ENCODE data around the gene WDCP. TPM values are rescaled to one million over a fixed set of nuclear protein-coding genes. Genes with fewer than 3 reads are reported as not detected.
A peak's percentile ranks its signal among the peaks of the same experiment; 100 is the strongest.

WDCP gene
- total RNA-seq, 1 donor from 2014 or later: 25.9 TPM

DNA sequence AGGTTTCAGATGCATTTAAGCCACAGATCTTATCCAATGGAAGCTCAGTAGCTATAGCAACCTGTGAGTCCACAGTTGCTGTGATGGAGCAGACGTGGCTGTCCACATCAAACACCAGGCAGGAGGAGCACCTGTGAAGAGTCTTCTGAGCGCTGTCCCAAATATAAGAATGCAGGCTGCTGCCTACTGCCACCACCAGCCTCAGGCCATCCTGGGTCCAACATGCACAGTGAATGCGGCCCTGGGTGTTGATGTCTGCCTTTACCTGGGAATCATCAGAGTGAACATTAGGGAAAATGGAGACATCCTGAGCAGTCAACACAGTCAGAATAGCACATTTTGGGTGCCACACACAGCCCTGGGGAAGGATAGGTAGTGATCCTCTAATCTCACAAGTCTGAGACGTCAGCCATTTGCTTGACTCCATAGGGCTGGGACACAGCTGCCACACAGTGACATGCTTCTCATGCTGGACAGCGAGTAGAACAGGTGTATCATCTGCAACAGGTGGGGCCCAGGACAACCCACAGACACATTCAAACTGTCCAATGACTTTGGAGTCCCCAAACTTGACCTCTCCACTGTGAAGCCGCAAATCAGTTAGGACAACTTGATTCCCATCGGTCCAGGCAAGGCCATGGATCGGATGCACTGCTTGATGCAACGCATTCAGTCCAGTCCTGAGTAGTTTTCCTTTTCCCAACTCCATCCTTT lies 8.2 kb downstream of the WDCP start:
- Histone ChIP-seq H3K36me3 (peaks cover 5% of the 10 kb centered on the region), H2AFZ (replicated peaks) (no peak overlapping the region), H3K4me2 (no peak overlapping the region), H3K4me3 (no peak overlapping the region), H4K20me1 (ENCODE audit: low read depth) (peaks cover 5% of the 10 kb centered on the region), H3K27me3 (no peaks in the 10 kb centered on the region), H3K4me1 (no peaks in the 10 kb centered on the region), H3K79me2 (ENCODE audit: low read depth) (peaks cover 49% of the 10 kb centered on the region), H3F3A (ENCODE audit: low read depth) (no peaks in the 10 kb centered on the region), H3K9ac (no peak overlapping the region), H3K27ac (no peak overlapping the region), H3K9me3 (ENCODE audit: low read depth) (no peaks in the 10 kb centered on the region)
- Mint-ChIP-seq H3K27ac (no peak overlapping the region), H3K27me3 (ENCODE audit: insufficient read depth, low read depth) (peaks cover 4% of the 10 kb centered on the region), H3K4me1 (peaks cover 4% of the 10 kb centered on the region), H3K9me3 (no peaks in the 10 kb centered on the region), H3K4me3 (no peak overlapping the region), H3K36me3 (peaks cover 19% of the 10 kb centered on the region)
- TF ChIP-seq, protein P1, sequence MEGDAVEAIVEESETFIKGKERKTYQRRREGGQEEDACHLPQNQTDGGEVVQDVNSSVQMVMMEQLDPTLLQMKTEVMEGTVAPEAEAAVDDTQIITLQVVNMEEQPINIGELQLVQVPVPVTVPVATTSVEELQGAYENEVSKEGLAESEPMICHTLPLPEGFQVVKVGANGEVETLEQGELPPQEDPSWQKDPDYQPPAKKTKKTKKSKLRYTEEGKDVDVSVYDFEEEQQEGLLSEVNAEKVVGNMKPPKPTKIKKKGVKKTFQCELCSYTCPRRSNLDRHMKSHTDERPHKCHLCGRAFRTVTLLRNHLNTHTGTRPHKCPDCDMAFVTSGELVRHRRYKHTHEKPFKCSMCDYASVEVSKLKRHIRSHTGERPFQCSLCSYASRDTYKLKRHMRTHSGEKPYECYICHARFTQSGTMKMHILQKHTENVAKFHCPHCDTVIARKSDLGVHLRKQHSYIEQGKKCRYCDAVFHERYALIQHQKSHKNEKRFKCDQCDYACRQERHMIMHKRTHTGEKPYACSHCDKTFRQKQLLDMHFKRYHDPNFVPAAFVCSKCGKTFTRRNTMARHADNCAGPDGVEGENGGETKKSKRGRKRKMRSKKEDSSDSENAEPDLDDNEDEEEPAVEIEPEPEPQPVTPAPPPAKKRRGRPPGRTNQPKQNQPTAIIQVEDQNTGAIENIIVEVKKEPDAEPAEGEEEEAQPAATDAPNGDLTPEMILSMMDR (IDR thresholded peaks at IDR 0.05): no peak
- no peak for TF ChIP-seq EZH2phosphoT487 (IDR thresholded peaks at IDR 0.05)
- TF ChIP-seq EZH2 (IDR thresholded peaks at IDR 0.05): no peak
- no peak for DNase-seq (ENCODE audit: low spot score)

DNA sequence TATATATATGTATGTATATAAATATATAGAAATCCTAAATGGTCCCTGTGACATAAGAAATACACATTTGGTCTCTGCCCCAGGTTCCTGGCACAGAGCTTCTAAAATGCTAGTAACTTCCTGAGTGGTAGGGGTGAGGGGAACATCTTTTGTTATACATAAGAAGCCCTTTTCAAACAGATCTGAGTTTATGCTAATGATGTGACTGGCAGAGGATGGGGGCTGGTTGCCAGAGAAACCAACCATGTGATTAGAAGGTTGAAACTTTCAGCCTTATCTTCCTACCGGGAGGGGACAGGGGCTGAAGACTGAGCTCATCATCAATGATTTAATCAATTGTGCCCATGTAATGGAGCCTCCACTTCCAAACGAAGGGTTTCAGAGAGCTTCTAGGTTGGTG lies 21.0 kb downstream of the WDCP start:
- Histone ChIP-seq H3K9ac (no peak overlapping the region), H3K4me3 (no peak overlapping the region), H3K27me3 (no peaks in the 10 kb centered on the region), H3K4me1 (peaks cover 15% of the 10 kb centered on the region), H3F3A (ENCODE audit: low read depth) (no peaks in the 10 kb centered on the region), H3K79me2 (ENCODE audit: low read depth) (no peaks in the 10 kb centered on the region), H4K20me1 (ENCODE audit: low read depth) (no peaks in the 10 kb centered on the region), H3K9me3 (ENCODE audit: low read depth) (no peaks in the 10 kb centered on the region), H3K4me2 (peak overlapping the region; percentile 22), H3K36me3 (no peaks in the 10 kb centered on the region), H3K27ac (peak overlapping the region; percentile 21), H2AFZ (replicated peaks) (no peak overlapping the region)
- no peaks in the 10 kb centered on the region for H3K9me3 Mint-ChIP-seq
- peaks cover 15% of the 10 kb centered on the region for H3K4me1 Mint-ChIP-seq
- no peak for DNase-seq (ENCODE audit: low spot score)
- H3K27me3 Mint-ChIP-seq (ENCODE audit: insufficient read depth, low read depth): peaks cover 2% of the 10 kb centered on the region
- H3K27ac Mint-ChIP-seq: peak overlapping the region; percentile 96
- peak overlapping the region; percentile 67 for H3K4me3 Mint-ChIP-seq
- H3K36me3 Mint-ChIP-seq: peaks cover 40% of the 10 kb centered on the region
- TF ChIP-seq, protein P1 (IDR thresholded peaks at IDR 0.05): no peak
- TF ChIP-seq EZH2 (IDR thresholded peaks at IDR 0.05) (no peak), EZH2phosphoT487 (IDR thresholded peaks at IDR 0.05) (no peak)

DNA sequence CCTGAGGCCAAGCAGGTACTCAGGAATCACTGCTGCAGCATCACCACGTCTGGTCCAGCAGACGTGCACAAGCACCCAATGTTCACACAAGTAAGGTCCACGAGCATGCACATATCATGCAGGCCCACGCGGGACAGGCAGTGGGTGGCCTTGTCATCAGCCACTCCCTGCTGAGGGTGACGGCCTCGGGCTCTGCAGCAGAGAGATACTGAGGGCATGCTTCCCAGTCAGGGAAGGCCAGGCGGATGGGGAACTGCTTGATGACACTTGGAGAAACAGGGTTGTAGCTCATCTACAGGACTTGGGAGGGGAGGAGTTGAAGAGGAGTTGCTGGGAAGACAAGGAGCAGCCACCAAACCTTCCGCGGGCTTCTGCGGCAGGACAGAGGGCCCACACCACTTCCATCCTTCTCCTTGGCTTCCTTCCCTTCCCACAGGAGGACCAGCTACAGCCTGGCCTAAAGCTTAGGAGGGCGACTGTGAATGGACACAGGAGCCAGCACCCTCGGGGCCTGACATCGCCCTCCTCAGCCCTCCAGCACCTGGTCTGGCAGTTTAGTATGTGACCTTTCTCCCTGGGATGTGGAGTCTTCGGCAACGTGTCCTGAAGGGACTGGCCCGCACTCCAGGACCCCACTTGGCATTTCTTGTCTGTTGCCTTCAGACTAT lies 22.1 kb downstream of the WDCP start:
- TF ChIP-seq, protein P1 (IDR thresholded peaks at IDR 0.05): no peak
- TF ChIP-seq EZH2phosphoT487 (IDR thresholded peaks at IDR 0.05) (no peak), EZH2 (IDR thresholded peaks at IDR 0.05) (no peak)
- Histone ChIP-seq H3K36me3 (no peaks in the 10 kb centered on the region), H2AFZ (replicated peaks) (no peak overlapping the region), H3K79me2 (ENCODE audit: low read depth) (no peaks in the 10 kb centered on the region), H3K9me3 (ENCODE audit: low read depth) (no peaks in the 10 kb centered on the region), H3K4me1 (peaks cover 15% of the 10 kb centered on the region), H3K9ac (no peak overlapping the region), H3K4me3 (no peak overlapping the region), H3K4me2 (no peak overlapping the region), H3F3A (ENCODE audit: low read depth) (no peaks in the 10 kb centered on the region), H3K27ac (no peak overlapping the region), H3K27me3 (no peaks in the 10 kb centered on the region), H4K20me1 (ENCODE audit: low read depth) (no peaks in the 10 kb centered on the region)
- no peaks in the 10 kb centered on the region for H3K9me3 Mint-ChIP-seq
- no peak for DNase-seq (ENCODE audit: low spot score)
- H3K27me3 Mint-ChIP-seq (ENCODE audit: insufficient read depth, low read depth): peaks cover 4% of the 10 kb centered on the region
- peak overlapping the region; percentile 81 for H3K27ac Mint-ChIP-seq
- H3K36me3 Mint-ChIP-seq: peaks cover 37% of the 10 kb centered on the region
- no peak overlapping the region for H3K4me3 Mint-ChIP-seq
- H3K4me1 Mint-ChIP-seq: peaks cover 15% of the 10 kb centered on the region
